ENCODE measurements around the gene GREB1.

Gene GREB1

GRCh38 chr2:11581124-11581796 is 47.4 kb downstream of the GREB1 start:
- no peak for DNase-seq

- DNase-seq = no peak
Measured at GRCh38 chr2:11581797-11582611, 48.2 kb downstream of the GREB1 start.

- DNase-seq = no peak
Measured at GRCh38 chr2:11582612-11582861, 48.7 kb downstream of the GREB1 start.

- peak; percentile 23 for DNase-seq
Measured at GRCh38 chr2:11582862-11583752, 49.3 kb downstream of the GREB1 start.

- no peak for DNase-seq
Measured at GRCh38 chr2:11583840-11584524, 50.1 kb downstream of the GREB1 start.

- no peak for DNase-seq
Measured at GRCh38 chr2:11584525-11585056, 50.7 kb downstream of the GREB1 start.

GRCh38 chr2:11585071-11585470 is 51.2 kb downstream of the GREB1 start:
- DNase-seq = no peak

GRCh38 chr2:11588228-11589110 is 54.6 kb downstream of the GREB1 start:
- no peak for DNase-seq

GRCh38 chr2:11589316-11589940 is 55.6 kb downstream of the GREB1 start:
- no peak for DNase-seq

- DNase-seq = no peak
Measured at GRCh38 chr2:11590193-11590592, 56.3 kb downstream of the GREB1 start.

- DNase-seq = no peak
Measured at GRCh38 chr2:11591091-11591490, 57.2 kb downstream of the GREB1 start.

GRCh38 chr2:11592671-11593574 is 59.1 kb downstream of the GREB1 start:
- no peak for DNase-seq

GRCh38 chr2:11596801-11597200 is 63.0 kb downstream of the GREB1 start:
- no peak for DNase-seq

- DNase-seq = no peak
Measured at GRCh38 chr2:11597538-11598225, 63.8 kb downstream of the GREB1 start.

GRCh38 chr2:11598228-11598731 is 64.4 kb downstream of the GREB1 start:
- DNase-seq = no peak

- DNase-seq = no peak
Measured at GRCh38 chr2:11602563-11603204, 68.8 kb downstream of the GREB1 start.

- no peak for DNase-seq
Measured at GRCh38 chr2:11610624-11611242, 76.9 kb downstream of the GREB1 start.

GRCh38 chr2:11611251-11611650 is 77.4 kb downstream of the GREB1 start:
- no peak for DNase-seq

Data from DMS79 (cell line).